Ovary (tissue), 9 donors: Measurements from ENCODE around the gene NDUFC1. TPM values are rescaled to one million over a fixed set of nuclear protein-coding genes. Genes with fewer than 3 reads are reported as not detected.
"Not testable (repeated sequence)": the region's sequence is repeated elsewhere in the genome, so short reads cannot be mapped to it uniquely, and the experiment has no call there.

Experiments
- DNase-seq, 5 donors: peaks; one replicate each; pipeline ENCODE4 v3.0.0-alpha.2; 2019 to 2020
- H3K27ac ChIP-seq, 2 donors: fragments of 200-600 bp; one replicate each; pipeline versions ENCODE4 v1.5.1 to v1.8.0; 2019 to 2022
- H3K27me3 ChIP-seq: fragments of 200-600 bp; one replicate; pipeline ENCODE4 v1.8.0; 2022
- H3K36me3 ChIP-seq: fragments of 200-600 bp; sonication (generic); one replicate; pipeline ENCODE4 v1.5.1; 2019
- H3K4me1 ChIP-seq: one replicate; pipeline ENCODE4 v1.8.1; 2013; ENCODE audit warnings: mild to moderate bottlenecking, moderate library complexity; ENCODE audit not compliant: insufficient read depth
- H3K4me3 ChIP-seq: fragments of 200-600 bp; sonication (generic); one replicate; pipeline ENCODE4 v1.5.1; 2017
- H3K9me3 ChIP-seq, 2 donors: fragments of 200-600 bp in 1 of 2; sonication (generic) in 1 of 2; one replicate each; pipeline versions ENCODE4 v1.5.1 to v1.8.1; 2013 to 2019; ENCODE audit warnings: mild to moderate bottlenecking in 1 of 2, moderate library complexity in 1 of 2
- EP300 ChIP-seq: sonication (generic); formaldehyde crosslinking; IDR thresholded peaks from one replicate; pipeline ENCODE4 v1.6.1; 2017; ENCODE audit warnings: antibody characterized with exemption
- POLR2A ChIP-seq: fragments of 450-650 bp; IDR thresholded peaks from one replicate; pipeline ENCODE4 v1.6.1; 2017; ENCODE audit warnings: antibody characterized with exemption, mild to moderate bottlenecking, moderate library complexity
- WGBS, 3 donors: extraction: QIAGEN DNeasy Blood & Tissue Kit in 1 of 3; methylation state at CpG; one replicate each; pipeline versions ENCODE4 v1.1.5 to v1.1.7; 2013 to 2017; 5-methylcytosine and 5-hydroxymethylcytosine counted together
- intact Hi-C, 4 donors: fragments of 100-400 bp; cut with DNase I; formaldehyde crosslinking; loops; one replicate each; pipeline versions ENCODE4 v1.11.0 to v1.15.1; 2022 to 2023
- polyA plus RNA-seq, 2 donors: library from polyadenylated mRNA; stranded (reverse); fragments of 200-250 nt in 1 of 2; fragments of 350-450 nt in 1 of 2; fragmentation: Illumina TruSeq in 1 of 2; extraction: RNeasy Lipid Tissue Mini Kit (QIAGEN cat#74804) in 1 of 2; gene quantifications; one replicate each; pipeline ENCODE4 v1.2.3, GENCODE V29; 2013 to 2014
- total RNA-seq, 7 donors: library from RNA; depleted of rRNA in 2 of 7; stranded (reverse); fragments of >200 nt in 2 of 7; fragmentation: NEBNext Ultra II Directional in 3 of 7; extraction: Animal tissue kit (Norgen Biotek cat#: 25700) in 3 of 7; gene quantifications; one replicate each; pipeline versions ENCODE4 v1.1.0 to v1.2.4, GENCODE V29; 2016 to 2023
- TF ChIP-seq, protein P1 (sequence below), 3 donors: fragments of 450-650 bp in 2 of 3; fragments of 200-600 bp in 1 of 3; IDR thresholded peaks; one replicate each; pipeline versions ENCODE4 v1.5.1 to v1.8.0; 2016 to 2022; ENCODE audit warnings: antibody characterized with exemption in 3 of 3, mild to moderate bottlenecking in 1 of 3
- donor health status: DM: no; HTN: no; CAD: no; lungs with moderate emphysema.
- donor health status: DM: no; HTN: no; CAD: no.
- donor health status: Bipolar disorder and iron deficiency.
- donor health status: DM: yes; HTN: yes; CAD: no.
- donor health status: DM: no; HTN: no; CAD: no.
- donor health status: DM: yes; HTN: yes; CAD: no.

NDUFC1 gene
- total and polyA plus RNA-seq, 9 donors, result 24.6 to 89.8 (median 57.0) TPM

DNA sequence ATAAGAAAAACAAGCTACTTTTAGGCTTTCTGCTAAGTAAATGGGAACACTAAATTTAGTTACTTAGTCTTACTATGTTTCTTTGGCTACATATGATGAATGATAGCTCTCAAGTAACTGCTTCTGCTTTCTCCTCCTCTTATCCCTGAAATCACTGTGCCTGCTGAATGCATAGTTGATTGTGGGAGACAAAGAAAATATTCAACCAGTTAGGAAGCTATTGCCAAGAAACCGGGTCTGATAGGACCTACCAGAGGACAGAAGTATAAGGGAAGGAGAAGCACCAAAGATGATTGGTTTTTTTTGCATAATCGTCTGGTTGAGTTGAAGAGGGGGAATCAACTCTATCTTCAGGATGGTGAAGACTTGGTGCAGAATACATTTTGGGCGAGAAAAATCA, 28.0 kb upstream of the NDUFC1 start:
- intact Hi-C loops, result no loop called here
- no peak overlapping the region for H3K27ac ChIP-seq
- H3K4me3 ChIP-seq, result no peak overlapping the region
- TF ChIP-seq EP300, result no peak
- TF ChIP-seq, protein P1, sequence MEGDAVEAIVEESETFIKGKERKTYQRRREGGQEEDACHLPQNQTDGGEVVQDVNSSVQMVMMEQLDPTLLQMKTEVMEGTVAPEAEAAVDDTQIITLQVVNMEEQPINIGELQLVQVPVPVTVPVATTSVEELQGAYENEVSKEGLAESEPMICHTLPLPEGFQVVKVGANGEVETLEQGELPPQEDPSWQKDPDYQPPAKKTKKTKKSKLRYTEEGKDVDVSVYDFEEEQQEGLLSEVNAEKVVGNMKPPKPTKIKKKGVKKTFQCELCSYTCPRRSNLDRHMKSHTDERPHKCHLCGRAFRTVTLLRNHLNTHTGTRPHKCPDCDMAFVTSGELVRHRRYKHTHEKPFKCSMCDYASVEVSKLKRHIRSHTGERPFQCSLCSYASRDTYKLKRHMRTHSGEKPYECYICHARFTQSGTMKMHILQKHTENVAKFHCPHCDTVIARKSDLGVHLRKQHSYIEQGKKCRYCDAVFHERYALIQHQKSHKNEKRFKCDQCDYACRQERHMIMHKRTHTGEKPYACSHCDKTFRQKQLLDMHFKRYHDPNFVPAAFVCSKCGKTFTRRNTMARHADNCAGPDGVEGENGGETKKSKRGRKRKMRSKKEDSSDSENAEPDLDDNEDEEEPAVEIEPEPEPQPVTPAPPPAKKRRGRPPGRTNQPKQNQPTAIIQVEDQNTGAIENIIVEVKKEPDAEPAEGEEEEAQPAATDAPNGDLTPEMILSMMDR (IDR thresholded peaks at IDR 0.05), result no peak
- TF ChIP-seq POLR2A, result no peak
- DNase-seq, result no peak
- no peaks in the 10 kb centered on the region for H3K27me3 ChIP-seq
- H3K4me1 ChIP-seq, result no peaks in the 10 kb centered on the region
- H3K36me3 ChIP-seq, result no peaks in the 10 kb centered on the region
- H3K9me3 ChIP-seq, result no peaks in the 10 kb centered on the region
- WGBS, 3 donors, result 88 to 92% (median 89%) methylated on average over 3 of the region's 3 CpGs

DNA sequence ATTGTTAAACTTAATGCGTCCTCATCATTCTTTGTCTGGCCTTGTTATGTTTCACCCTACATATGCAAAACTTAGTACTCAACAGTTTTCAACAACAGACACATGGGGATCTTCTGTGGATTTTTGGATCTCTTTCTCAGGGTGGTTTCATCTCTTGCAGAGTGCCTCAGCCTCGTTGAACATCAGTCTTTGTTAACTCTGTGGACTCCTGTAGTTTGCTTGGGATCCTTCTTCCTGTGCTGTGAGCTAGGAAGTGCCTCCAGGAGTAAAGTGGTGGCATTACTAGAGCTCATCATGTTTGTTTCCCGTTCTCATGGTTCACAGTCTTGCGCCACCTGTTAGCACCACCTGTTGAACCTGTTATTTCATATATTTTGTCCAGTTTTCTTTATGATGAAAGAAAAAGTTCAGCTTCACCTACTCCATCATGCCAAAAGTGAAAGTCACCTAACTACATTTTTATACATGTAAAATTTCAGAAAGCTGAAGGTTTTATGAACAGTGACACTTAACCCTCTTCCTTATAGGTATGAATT, 27.5 kb upstream of the NDUFC1 start:
- Histone ChIP-seq H3K4me1 (no peaks in the 10 kb centered on the region), H3K4me3 (no peak overlapping the region), H3K9me3 (no peaks in the 10 kb centered on the region), H3K27ac (no peak overlapping the region), H3K27me3 (no peaks in the 10 kb centered on the region), H3K36me3 (no peaks in the 10 kb centered on the region)
- no peak for DNase-seq
- 82 to 88% (median 86%) methylated on average over 4 of the region's 4 CpGs for WGBS, 3 donors
- no peak for TF ChIP-seq POLR2A
- TF ChIP-seq EP300, result no peak
- TF ChIP-seq, protein P1 (IDR thresholded peaks at IDR 0.05), result no peak
- intact Hi-C loops, result no loop called here

DNA sequence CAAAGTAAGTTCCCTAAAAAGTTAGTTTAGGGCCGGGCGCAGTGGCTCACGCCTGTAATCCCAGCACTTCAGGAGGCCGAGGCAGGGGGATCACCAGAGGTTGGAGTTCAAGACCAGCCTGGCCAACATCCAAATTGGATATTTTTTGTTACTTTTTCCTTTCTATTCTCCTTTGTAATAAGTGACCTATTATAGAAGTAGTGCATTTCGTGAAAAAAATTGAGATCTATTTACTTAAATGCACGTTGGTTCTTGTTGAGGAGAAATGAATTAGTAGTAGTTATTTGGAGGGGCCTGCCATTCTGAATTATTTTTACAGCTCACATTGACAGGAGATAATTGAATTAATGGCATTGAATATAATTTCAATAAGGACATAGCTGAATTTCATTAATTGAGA, 22.3 kb upstream of the NDUFC1 start:
- peaks cover 3% of the 10 kb centered on the region for H3K4me1 ChIP-seq
- intact Hi-C loops, result no loop called here
- no peaks in the 10 kb centered on the region for H3K27me3 ChIP-seq
- H3K36me3 ChIP-seq, result no peaks in the 10 kb centered on the region
- no peak overlapping the region for H3K27ac ChIP-seq
- WGBS, 3 donors, result 86 to 90% (median 86%) methylated on average over 6 of the region's 6 CpGs
- TF ChIP-seq EP300 (no peak), POLR2A (no peak)
- TF ChIP-seq, protein P1 (IDR thresholded peaks at IDR 0.05), result no peak
- no peak overlapping the region for H3K4me3 ChIP-seq
- DNase-seq, result no peak
- H3K9me3 ChIP-seq, result no peaks in the 10 kb centered on the region

- intact Hi-C loops, H3K4me1 ChIP-seq, H3K9me3 ChIP-seq: not testable (repeated sequence)
These were observed 20.3 kb upstream of the NDUFC1 start for GRCh38 chr4:139322541-139322940.

GRCh38 chr4:139322070-139322469, 19.8 kb upstream of the NDUFC1 start:
- H3K4me3 ChIP-seq, H3K9me3 ChIP-seq, H3K27me3 ChIP-seq, H3K27ac ChIP-seq, DNase-seq, intact Hi-C loops, H3K36me3 ChIP-seq, H3K4me1 ChIP-seq: not testable (repeated sequence)
- 6 to 22% (median 12%) methylated on average over 1 of the region's 1 CpG for WGBS, 3 donors

More at GRCh38 chr4:139322541-139322940, 20.3 kb upstream of the NDUFC1 start:
- H3K27me3 ChIP-seq, H3K36me3 ChIP-seq, H3K27ac ChIP-seq, H3K4me3 ChIP-seq, DNase-seq: not testable (repeated sequence)
- 96 to 97% (median 97%) methylated on average over 6 of the region's 6 CpGs for WGBS, 3 donors
